ENCODE data around the gene PRM1. TPM values are rescaled to one million over a fixed set of nuclear protein-coding genes. Genes with fewer than 3 reads are reported as not detected.

PRM1 gene
- total and polyA plus RNA-seq, 4 donors, result not detected

- intact Hi-C loops (cut with DNase I), result no loop called here
- DNase-seq, result no peak
- Histone ChIP-seq H3K4me1 (ENCODE audit: control insufficient read depth in 1 of 2, insufficient read depth in 2 of 2, low read length in 2 of 2) (no peaks in the 10 kb centered on the region), H3K27me3 (ENCODE audit: control insufficient read depth in 1 of 2, insufficient read depth in 2 of 2, low read length in 1 of 2) (no peaks in the 10 kb centered on the region), H3K36me3 (ENCODE audit: control insufficient read depth in 1 of 2, insufficient read depth in 2 of 2, low read length in 1 of 2) (no peaks in the 10 kb centered on the region), H3K9me3 (ENCODE audit: control insufficient read depth, low read length) (no peaks in the 10 kb centered on the region), H3K27ac (ENCODE audit: low read depth in 1 of 2, low read length in 2 of 2) (no peak overlapping the region), H3K4me3 (ENCODE audit: low read length in 2 of 2) (no peak overlapping the region)
- no peak for ATAC-seq (ENCODE audit: low FRiP score)
- 85 to 91% methylated on average over 5 of the region's 5 CpGs for WGBS, 2 donors
Measured at GRCh38 chr16:11235703-11235991, 45.5 kb downstream of the PRM1 start.

- intact Hi-C loops (cut with DNase I), result no loop called here
- Histone ChIP-seq H3K4me3 (ENCODE audit: low read length in 2 of 2) (no peak overlapping the region), H3K27me3 (ENCODE audit: control insufficient read depth in 1 of 2, insufficient read depth in 2 of 2, low read length in 1 of 2) (no peaks in the 10 kb centered on the region), H3K36me3 (ENCODE audit: control insufficient read depth in 1 of 2, insufficient read depth in 2 of 2, low read length in 1 of 2) (no peaks in the 10 kb centered on the region), H3K27ac (ENCODE audit: low read depth in 1 of 2, low read length in 2 of 2) (no peak overlapping the region), H3K9me3 (ENCODE audit: control insufficient read depth, low read length) (no peaks in the 10 kb centered on the region), H3K4me1 (ENCODE audit: control insufficient read depth in 1 of 2, insufficient read depth in 2 of 2, low read length in 2 of 2) (no peaks in the 10 kb centered on the region)
- ATAC-seq (ENCODE audit: low FRiP score) (no peak), DNase-seq (no peak)
- 93 to 95% methylated on average over 13 of the region's 13 CpGs for WGBS, 2 donors
Measured at GRCh38 chr16:11234884-11235702, 46.0 kb downstream of the PRM1 start.

- H3K4me1 ChIP-seq (ENCODE audit: control insufficient read depth in 1 of 2, insufficient read depth in 2 of 2, low read length in 2 of 2), result no peaks in the 10 kb centered on the region
- H3K4me3 ChIP-seq (ENCODE audit: low read length in 2 of 2), result no peak overlapping the region
- WGBS, 2 donors, result 94 to 95% methylated on average over 8 of the region's 8 CpGs
- no peaks in the 10 kb centered on the region for H3K27me3 ChIP-seq (ENCODE audit: control insufficient read depth in 1 of 2, insufficient read depth in 2 of 2, low read length in 1 of 2)
- no peak for ATAC-seq (ENCODE audit: low FRiP score)
- intact Hi-C loops (cut with DNase I), result no loop called here
- no peaks in the 10 kb centered on the region for H3K36me3 ChIP-seq (ENCODE audit: control insufficient read depth in 1 of 2, insufficient read depth in 2 of 2, low read length in 1 of 2)
- H3K27ac ChIP-seq (ENCODE audit: low read depth in 1 of 2, low read length in 2 of 2), result no peak overlapping the region
- H3K9me3 ChIP-seq (ENCODE audit: control insufficient read depth, low read length), result no peaks in the 10 kb centered on the region
- no peak for DNase-seq
Measured at GRCh38 chr16:11233727-11234376, 47.3 kb downstream of the PRM1 start.

GRCh38 chr16:11232852-11233726, 48.0 kb downstream of the PRM1 start:
- intact Hi-C loops (cut with DNase I), result no loop called here
- Histone ChIP-seq H3K9me3 (ENCODE audit: control insufficient read depth, low read length) (no peaks in the 10 kb centered on the region), H3K4me3 (ENCODE audit: low read length in 2 of 2) (no peak overlapping the region), H3K27ac (ENCODE audit: low read depth in 1 of 2, low read length in 2 of 2) (no peak overlapping the region), H3K27me3 (ENCODE audit: control insufficient read depth in 1 of 2, insufficient read depth in 2 of 2, low read length in 1 of 2) (no peaks in the 10 kb centered on the region), H3K36me3 (ENCODE audit: control insufficient read depth in 1 of 2, insufficient read depth in 2 of 2, low read length in 1 of 2) (no peaks in the 10 kb centered on the region), H3K4me1 (ENCODE audit: control insufficient read depth in 1 of 2, insufficient read depth in 2 of 2, low read length in 2 of 2) (no peaks in the 10 kb centered on the region)
- DNase-seq (peak; percentile 67 to 84), ATAC-seq (ENCODE audit: low FRiP score) (peak; percentile 55)
- WGBS, 2 donors, result 41 to 48% methylated on average over 31 to 35 of the region's 35 CpGs

GRCh38 chr16:11232302-11232851, 48.8 kb downstream of the PRM1 start:
- Histone ChIP-seq H3K4me3 (ENCODE audit: low read length in 2 of 2) (no peak overlapping the region), H3K9me3 (ENCODE audit: control insufficient read depth, low read length) (no peaks in the 10 kb centered on the region), H3K27me3 (ENCODE audit: control insufficient read depth in 1 of 2, insufficient read depth in 2 of 2, low read length in 1 of 2) (no peaks in the 10 kb centered on the region), H3K27ac (ENCODE audit: low read depth in 1 of 2, low read length in 2 of 2) (no peak overlapping the region), H3K4me1 (ENCODE audit: control insufficient read depth in 1 of 2, insufficient read depth in 2 of 2, low read length in 2 of 2) (no peaks in the 10 kb centered on the region), H3K36me3 (ENCODE audit: control insufficient read depth in 1 of 2, insufficient read depth in 2 of 2, low read length in 1 of 2) (no peaks in the 10 kb centered on the region)
- 94 to 96% methylated on average over 1 to 2 of the region's 3 CpGs for WGBS, 2 donors
- DNase-seq (no peak), ATAC-seq (ENCODE audit: low FRiP score) (no peak)
- intact Hi-C loops (cut with DNase I), result no loop called here

GRCh38 chr16:11231367-11231970, 49.7 kb downstream of the PRM1 start:
- DNase-seq (no peak), ATAC-seq (ENCODE audit: low FRiP score) (no peak)
- Histone ChIP-seq H3K27me3 (ENCODE audit: control insufficient read depth in 1 of 2, insufficient read depth in 2 of 2, low read length in 1 of 2) (no peaks in the 10 kb centered on the region), H3K36me3 (ENCODE audit: control insufficient read depth in 1 of 2, insufficient read depth in 2 of 2, low read length in 1 of 2) (no peaks in the 10 kb centered on the region), H3K27ac (ENCODE audit: low read depth in 1 of 2, low read length in 2 of 2) (no peak overlapping the region), H3K4me1 (ENCODE audit: control insufficient read depth in 1 of 2, insufficient read depth in 2 of 2, low read length in 2 of 2) (no peaks in the 10 kb centered on the region), H3K4me3 (ENCODE audit: low read length in 2 of 2) (no peak overlapping the region), H3K9me3 (ENCODE audit: control insufficient read depth, low read length) (no peaks in the 10 kb centered on the region)
- WGBS, 2 donors, result 94% methylated on average over 10 of the region's 10 CpGs
- intact Hi-C loops (cut with DNase I), result no loop called here

Small RNAs within 50 kb of the gene (microRNA-seq; reads per million reads assigned to microRNA genes)
- gene MIR548H2, result 0 reads per million in 2 donors

Other genes with a start within 250 kb of the PRM1 start
- 1 to 10 TPM; 4.3 to 6.4 TPM for gene SOCS1, start 25.1 kb downstream of the PRM1 start, total RNA-seq
- 1 to 10 TPM; 1.5 to 2.6 TPM for gene SOCS1, start 25.1 kb downstream of the PRM1 start, polyA plus RNA-seq
- not detected for gene TNP2, start 12.0 kb downstream of the PRM1 start, total RNA-seq
- not detected for gene TNP2, start 12.0 kb downstream of the PRM1 start, polyA plus RNA-seq
- not detected for gene PRM3, start 7.7 kb downstream of the PRM1 start, total RNA-seq
- gene PRM3, start 7.7 kb downstream of the PRM1 start, polyA plus RNA-seq, result not detected
- not detected for gene PRM2, start 4.8 kb downstream of the PRM1 start, total RNA-seq
- not detected for gene PRM2, start 4.8 kb downstream of the PRM1 start, polyA plus RNA-seq
- 1 to 10 TPM in 1 of 2 donors, under 1 TPM in 1; 0.81 to 1.7 TPM for gene RMI2, start 64.1 kb upstream of the PRM1 start, total RNA-seq
- gene RMI2, start 64.1 kb upstream of the PRM1 start, polyA plus RNA-seq, result under 1 TPM in 1 of 2 donors, not detected in 1; 0.61 TPM